ENCODE measurements around the gene MFSD11. TPM values are rescaled to one million over a fixed set of nuclear protein-coding genes. Genes with fewer than 3 reads are reported as not detected.

Gene MFSD11
- total RNA-seq, 1 experiment from 2014 or later = 42.3 TPM

DNA sequence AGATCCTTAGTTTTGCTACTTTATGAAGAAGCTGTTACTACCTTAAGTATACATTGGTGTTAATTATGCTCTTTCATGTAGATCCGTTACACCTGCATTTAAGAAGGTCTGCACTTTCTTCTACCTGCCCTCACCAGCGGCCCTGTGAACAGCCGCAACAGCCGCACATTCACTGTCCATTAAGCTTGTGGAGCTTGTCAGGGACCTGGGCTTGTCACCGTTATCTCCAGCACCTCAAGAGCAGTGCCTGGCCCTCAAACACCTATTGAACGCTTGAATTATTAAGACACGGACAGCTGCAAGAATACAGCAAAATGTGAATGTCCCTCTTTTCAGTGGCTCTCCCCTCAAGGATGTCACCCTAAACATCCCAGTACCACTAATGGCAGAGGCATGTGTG lies 24.2 kb upstream of the MFSD11 start:
- ATAC-seq = no peak
- Histone ChIP-seq H3K27me3 (ENCODE audit: control insufficient read depth, insufficient read depth, low read length) (no peaks in the 10 kb centered on the region), H3K4me3 (ENCODE audit: low read depth in 2 of 2, low read length in 2 of 2) (no peak overlapping the region), H3K36me3 (ENCODE audit: control insufficient read depth, insufficient read depth, low read length) (peaks cover 5% of the 10 kb centered on the region; the same call in 1 of the 2 replicates), H3K9me3 (ENCODE audit: control insufficient read depth, insufficient read depth, low read depth, low read length) (no peaks in the 10 kb centered on the region), H3K27ac (ENCODE audit: low read length) (no peak overlapping the region), H3K4me1 (ENCODE audit: control insufficient read depth, insufficient read depth, low read length) (peaks cover 23% of the 10 kb centered on the region)
- ChIA-PET CTCF (interaction anchor here (0.6 kb wide), 1 partner anchor 416 kb away, joined by 4 read pairs; no protein-coding TSS in a partner anchor), POLR2A (interaction anchor here (0.6 kb wide), 2 partner anchors 11 to 382 kb away, joined by 3 read pairs; no protein-coding TSS in a partner anchor)
- no peak for TF ChIP-seq SIN3A (IDR thresholded peaks at IDR 0.05; ENCODE audit: borderline replicate concordance, insufficient read depth, low read depth, low read length)
- TF ChIP-seq, protein P1, sequence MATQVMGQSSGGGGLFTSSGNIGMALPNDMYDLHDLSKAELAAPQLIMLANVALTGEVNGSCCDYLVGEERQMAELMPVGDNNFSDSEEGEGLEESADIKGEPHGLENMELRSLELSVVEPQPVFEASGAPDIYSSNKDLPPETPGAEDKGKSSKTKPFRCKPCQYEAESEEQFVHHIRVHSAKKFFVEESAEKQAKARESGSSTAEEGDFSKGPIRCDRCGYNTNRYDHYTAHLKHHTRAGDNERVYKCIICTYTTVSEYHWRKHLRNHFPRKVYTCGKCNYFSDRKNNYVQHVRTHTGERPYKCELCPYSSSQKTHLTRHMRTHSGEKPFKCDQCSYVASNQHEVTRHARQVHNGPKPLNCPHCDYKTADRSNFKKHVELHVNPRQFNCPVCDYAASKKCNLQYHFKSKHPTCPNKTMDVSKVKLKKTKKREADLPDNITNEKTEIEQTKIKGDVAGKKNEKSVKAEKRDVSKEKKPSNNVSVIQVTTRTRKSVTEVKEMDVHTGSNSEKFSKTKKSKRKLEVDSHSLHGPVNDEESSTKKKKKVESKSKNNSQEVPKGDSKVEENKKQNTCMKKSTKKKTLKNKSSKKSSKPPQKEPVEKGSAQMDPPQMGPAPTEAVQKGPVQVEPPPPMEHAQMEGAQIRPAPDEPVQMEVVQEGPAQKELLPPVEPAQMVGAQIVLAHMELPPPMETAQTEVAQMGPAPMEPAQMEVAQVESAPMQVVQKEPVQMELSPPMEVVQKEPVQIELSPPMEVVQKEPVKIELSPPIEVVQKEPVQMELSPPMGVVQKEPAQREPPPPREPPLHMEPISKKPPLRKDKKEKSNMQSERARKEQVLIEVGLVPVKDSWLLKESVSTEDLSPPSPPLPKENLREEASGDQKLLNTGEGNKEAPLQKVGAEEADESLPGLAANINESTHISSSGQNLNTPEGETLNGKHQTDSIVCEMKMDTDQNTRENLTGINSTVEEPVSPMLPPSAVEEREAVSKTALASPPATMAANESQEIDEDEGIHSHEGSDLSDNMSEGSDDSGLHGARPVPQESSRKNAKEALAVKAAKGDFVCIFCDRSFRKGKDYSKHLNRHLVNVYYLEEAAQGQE (IDR thresholded peaks at IDR 0.05; ENCODE audit: insufficient read depth in 1 of 2, low read depth in 2 of 2, low read length in 1 of 2) = no peak
- no peak for TF ChIP-seq TCF7L2 (IDR thresholded peaks at IDR 0.05; ENCODE audit: low read depth, low read length)
- no peak for TF ChIP-seq POLR2AphosphoS5 (IDR thresholded peaks at IDR 0.05; ENCODE audit: low read depth, low read length)
- TF ChIP-seq, protein P2, sequence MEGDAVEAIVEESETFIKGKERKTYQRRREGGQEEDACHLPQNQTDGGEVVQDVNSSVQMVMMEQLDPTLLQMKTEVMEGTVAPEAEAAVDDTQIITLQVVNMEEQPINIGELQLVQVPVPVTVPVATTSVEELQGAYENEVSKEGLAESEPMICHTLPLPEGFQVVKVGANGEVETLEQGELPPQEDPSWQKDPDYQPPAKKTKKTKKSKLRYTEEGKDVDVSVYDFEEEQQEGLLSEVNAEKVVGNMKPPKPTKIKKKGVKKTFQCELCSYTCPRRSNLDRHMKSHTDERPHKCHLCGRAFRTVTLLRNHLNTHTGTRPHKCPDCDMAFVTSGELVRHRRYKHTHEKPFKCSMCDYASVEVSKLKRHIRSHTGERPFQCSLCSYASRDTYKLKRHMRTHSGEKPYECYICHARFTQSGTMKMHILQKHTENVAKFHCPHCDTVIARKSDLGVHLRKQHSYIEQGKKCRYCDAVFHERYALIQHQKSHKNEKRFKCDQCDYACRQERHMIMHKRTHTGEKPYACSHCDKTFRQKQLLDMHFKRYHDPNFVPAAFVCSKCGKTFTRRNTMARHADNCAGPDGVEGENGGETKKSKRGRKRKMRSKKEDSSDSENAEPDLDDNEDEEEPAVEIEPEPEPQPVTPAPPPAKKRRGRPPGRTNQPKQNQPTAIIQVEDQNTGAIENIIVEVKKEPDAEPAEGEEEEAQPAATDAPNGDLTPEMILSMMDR (IDR thresholded peaks at IDR 0.05) = no peak
- DNase-seq (ENCODE audit: low read depth, low spot score) = no peak
- no TSS peak for BruUV-seq (replicated peaks)
- in situ Hi-C loops (cut with HindIII; ENCODE audit: low pct_unique_long_range_greater_than_20kb, low sequenced_read_pairs) = no loop called here
- intact Hi-C loops (cut with micrococcal nuclease; ENCODE audit: unreplicated experiment) = no loop called here

DNA sequence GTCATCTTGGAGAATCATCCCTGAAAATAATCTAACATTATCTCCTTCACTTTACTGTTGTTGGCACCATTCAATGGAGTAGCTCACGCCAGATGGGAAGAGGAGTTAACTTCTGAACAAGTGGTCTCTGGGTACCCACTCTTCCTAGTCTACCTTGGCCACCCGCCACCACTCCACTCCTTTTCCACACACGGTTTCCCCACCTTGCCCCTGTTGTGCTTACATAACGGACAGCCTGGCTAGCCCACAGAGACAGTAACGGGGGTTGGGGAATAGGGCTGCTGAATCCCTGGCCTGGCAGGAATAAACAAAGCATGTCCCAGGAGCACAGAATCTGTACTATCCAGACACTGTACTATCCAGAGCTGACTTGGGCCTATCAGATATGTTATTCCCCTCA lies 23.6 kb upstream of the MFSD11 start:
- no peak for DNase-seq (ENCODE audit: low read depth, low spot score)
- Histone ChIP-seq H3K36me3 (ENCODE audit: control insufficient read depth, insufficient read depth, low read length) (peaks cover 8% of the 10 kb centered on the region; the same call in 1 of the 2 replicates), H3K9me3 (ENCODE audit: control insufficient read depth, insufficient read depth, low read depth, low read length) (no peaks in the 10 kb centered on the region), H3K27me3 (ENCODE audit: control insufficient read depth, insufficient read depth, low read length) (no peaks in the 10 kb centered on the region), H3K4me1 (ENCODE audit: control insufficient read depth, insufficient read depth, low read length) (peaks cover 17% of the 10 kb centered on the region), H3K27ac (ENCODE audit: low read length) (no peak overlapping the region), H3K4me3 (ENCODE audit: low read depth in 2 of 2, low read length in 2 of 2) (no peak overlapping the region)
- intact Hi-C loops (cut with micrococcal nuclease; ENCODE audit: unreplicated experiment) = no loop called here
- ChIA-PET CTCF (interaction anchor here (0.6 to 0.7 kb wide), 2 partner anchors 212 to 415 kb away, joined by 3 to 4 read pairs; no protein-coding TSS in a partner anchor), POLR2A (interaction anchor here (0.6 kb wide), 2 partner anchors 11 to 381 kb away, joined by 3 read pairs; no protein-coding TSS in a partner anchor)
- TF ChIP-seq TCF7L2 (IDR thresholded peaks at IDR 0.05; ENCODE audit: low read depth, low read length) (no peak), SIN3A (IDR thresholded peaks at IDR 0.05; ENCODE audit: borderline replicate concordance, insufficient read depth, low read depth, low read length) (no peak), POLR2AphosphoS5 (IDR thresholded peaks at IDR 0.05; ENCODE audit: low read depth, low read length) (no peak)
- TF ChIP-seq, protein P2 (IDR thresholded peaks at IDR 0.05) = no peak
- TF ChIP-seq, protein P1 (IDR thresholded peaks at IDR 0.05; ENCODE audit: insufficient read depth in 1 of 2, low read depth in 2 of 2, low read length in 1 of 2) = no peak
- in situ Hi-C loops (cut with HindIII; ENCODE audit: low pct_unique_long_range_greater_than_20kb, low sequenced_read_pairs) = no loop called here
- ATAC-seq = no peak
- BruUV-seq (replicated peaks) = no TSS peak

Data from Panc1 (cell line).